NCI-H510A treated with DMSO at 0.1 percent for 48 hours (cell line): Measurements from ENCODE around the gene TMA7B.
A peak's percentile ranks its signal among the peaks of the same experiment; 100 is the strongest.

Experiments used
- DNase-seq: peaks from one replicate; lab custom pipeline; 2025; lab: John Stamatoyannopoulos, UW

Gene TMA7B

GRCh38 chr22:39959640-39960447, at the start of gene TMA7B:
TSS of gene TMA7B (plus strand) at chr22:39960397. CDS start at chr22:39964375, 3,978 bp downstream.
- DNase-seq = peak; percentile 38

- no peak for DNase-seq
Observed at GRCh38 chr22:39910876-39911613, 49.2 kb upstream of the TMA7B start.

- no peak for DNase-seq
Observed at GRCh38 chr22:39913321-39913720, 46.9 kb upstream of the TMA7B start.

DNA sequence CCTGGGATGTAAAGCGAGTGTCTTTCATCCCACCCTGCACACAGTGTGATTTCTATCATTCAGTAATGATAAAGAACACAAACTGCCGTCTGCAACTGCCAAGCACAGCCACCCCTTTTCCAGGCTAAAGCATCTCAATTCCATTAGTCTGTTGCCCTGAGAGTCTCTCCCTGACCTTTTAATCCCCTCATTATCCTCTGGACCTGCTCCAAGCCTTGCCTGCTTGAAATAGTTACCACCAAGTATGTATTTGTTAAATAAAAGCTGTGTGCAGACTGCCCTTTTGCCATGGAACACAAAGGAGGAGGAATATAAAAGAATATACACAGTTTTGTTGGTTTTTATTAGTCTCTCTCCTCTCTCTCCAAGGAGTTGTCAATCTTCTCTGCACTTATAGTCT, 46.3 kb upstream of the TMA7B start:
- DNase-seq = no peak

DNA sequence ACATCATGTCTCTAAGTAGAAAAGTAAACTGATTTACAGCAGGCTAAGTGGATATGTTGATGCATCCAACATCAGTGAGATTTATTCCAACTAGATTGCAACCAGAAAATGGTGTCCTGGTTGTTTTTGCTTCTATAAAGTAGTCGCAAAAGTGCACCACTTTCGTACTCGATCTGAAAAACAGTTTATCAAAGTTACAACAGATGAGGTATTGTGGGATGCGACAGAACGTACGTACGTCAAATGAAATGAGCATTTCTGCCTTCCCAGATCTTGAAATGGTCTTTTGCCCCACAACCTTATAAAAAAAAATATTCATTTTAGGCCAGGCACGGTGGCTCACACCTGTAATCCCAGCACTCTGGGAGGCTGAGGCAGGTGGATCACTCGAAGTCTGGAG, 45.6 kb upstream of the TMA7B start:
- no peak for DNase-seq

- DNase-seq = no peak
Observed at GRCh38 chr22:39915295-39915726, 44.9 kb upstream of the TMA7B start.

DNA sequence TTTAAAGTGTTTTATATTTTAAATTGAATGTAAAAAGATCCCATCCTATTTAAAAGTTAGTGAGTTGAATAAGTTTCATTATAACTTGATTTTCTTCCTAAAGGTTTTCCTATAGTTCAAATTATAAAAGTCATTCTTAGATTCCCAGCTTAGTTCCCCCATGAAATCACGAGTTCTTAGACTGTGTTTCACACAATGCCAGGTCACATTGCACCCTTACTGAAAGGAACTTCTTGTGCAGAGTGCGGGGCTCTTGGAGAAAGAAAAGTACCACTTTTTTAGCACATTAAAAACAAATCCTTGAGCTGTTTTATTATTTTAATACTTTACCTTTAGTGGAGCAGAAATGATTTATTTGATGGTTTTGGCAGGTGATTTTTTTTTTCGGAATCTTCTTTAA, 43.7 kb upstream of the TMA7B start:
- no peak for DNase-seq

DNA sequence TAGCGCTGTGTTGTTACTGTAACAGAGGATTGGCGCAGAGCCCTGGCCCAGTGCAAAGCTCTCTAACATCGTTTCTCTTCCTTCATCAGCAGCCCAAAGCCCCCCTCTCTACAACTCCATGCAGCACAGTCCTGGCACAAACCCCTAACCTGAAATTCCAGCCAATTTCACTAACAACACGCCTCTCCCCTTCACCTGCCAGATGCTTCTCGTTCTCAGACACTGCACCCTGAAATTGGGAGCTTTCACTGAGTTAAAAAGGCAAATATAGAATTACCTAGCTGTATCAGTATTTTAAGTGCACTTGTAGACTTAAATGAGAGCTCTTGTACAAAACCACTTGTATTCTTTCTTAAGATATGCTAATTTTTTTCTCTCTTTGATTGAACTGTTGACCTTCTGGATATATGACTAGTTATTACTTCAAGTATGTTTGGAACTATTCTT, 43.0 kb upstream of the TMA7B start:
- DNase-seq = no peak

- no peak for DNase-seq
Observed at GRCh38 chr22:39917776-39918495, 42.3 kb upstream of the TMA7B start.

DNA sequence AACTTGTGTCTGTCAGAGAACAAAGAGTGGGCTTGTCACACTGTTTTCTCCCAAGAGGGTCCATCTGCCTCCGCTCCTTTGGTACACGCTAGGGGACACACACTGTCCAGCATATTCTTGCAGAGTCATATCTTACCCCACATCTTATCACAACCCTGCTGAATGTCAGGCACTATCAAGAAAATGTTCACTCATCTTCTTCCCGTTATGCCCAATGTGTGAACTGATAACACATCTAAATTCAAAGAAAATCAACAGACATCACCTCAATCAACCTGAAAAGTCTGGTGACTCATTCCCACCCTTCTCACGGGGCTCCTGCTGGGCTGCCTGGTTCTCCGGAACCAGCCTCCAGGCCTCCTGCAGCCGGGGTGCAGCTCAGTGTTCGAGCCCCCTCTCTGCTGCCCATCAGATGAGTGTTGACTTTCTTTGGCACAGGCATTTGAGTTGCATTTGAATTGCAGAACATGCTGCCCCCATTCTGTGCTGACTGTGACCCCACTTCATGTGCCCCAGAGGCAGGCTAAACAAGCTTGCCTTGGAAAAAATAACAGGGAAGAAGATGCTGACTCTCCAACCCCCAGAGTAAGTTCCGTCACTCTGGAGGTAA, 40.0 kb upstream of the TMA7B start:
- no peak for DNase-seq

GRCh38 chr22:39923696-39924095, 36.5 kb upstream of the TMA7B start:
- DNase-seq = no peak

- no peak for DNase-seq
Observed at GRCh38 chr22:39924286-39924685, 35.9 kb upstream of the TMA7B start.

DNA sequence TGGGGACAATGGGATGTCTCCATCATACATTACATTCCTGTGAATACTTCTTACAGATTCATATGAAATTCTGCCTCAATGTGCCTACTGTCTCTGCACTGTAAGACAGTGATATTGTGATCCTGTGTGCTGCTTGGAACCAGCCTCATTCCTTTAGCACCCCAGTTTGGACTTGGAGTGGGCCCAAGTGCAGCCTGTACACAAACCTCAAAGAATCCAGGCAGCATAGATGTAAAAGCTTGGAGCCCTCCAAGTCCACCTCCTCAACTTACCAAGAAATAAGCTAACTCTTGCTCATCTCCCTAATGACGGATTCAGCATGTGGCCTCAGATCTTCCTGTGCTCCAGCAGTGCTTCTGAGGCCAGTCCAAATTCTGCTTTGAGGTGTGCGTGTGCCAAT, 34.9 kb upstream of the TMA7B start:
- no peak for DNase-seq

GRCh38 chr22:39925909-39926679, 34.1 kb upstream of the TMA7B start:
- DNase-seq = no peak

DNA sequence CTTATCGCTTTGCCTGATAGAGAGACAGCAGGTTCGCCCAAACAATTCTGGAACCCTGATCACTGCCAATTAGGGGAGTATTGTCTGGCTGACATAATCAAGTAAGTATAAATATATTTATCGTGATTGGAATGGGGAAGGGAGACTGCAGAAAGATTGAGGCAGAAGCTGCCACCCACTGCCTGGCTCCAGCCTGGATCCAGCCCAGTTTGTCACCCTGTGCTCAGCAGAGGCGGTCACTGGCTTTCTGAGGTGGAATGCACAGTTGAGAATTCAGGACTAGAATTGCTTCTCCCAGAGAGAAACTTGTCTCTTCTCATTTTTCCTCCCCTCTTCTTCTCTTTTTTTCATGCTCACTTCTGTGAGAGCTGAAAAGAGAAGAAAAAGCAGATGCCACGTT, 33.4 kb upstream of the TMA7B start:
- DNase-seq = no peak

- no peak for DNase-seq
Observed at GRCh38 chr22:39927544-39927943, 32.7 kb upstream of the TMA7B start.

DNA sequence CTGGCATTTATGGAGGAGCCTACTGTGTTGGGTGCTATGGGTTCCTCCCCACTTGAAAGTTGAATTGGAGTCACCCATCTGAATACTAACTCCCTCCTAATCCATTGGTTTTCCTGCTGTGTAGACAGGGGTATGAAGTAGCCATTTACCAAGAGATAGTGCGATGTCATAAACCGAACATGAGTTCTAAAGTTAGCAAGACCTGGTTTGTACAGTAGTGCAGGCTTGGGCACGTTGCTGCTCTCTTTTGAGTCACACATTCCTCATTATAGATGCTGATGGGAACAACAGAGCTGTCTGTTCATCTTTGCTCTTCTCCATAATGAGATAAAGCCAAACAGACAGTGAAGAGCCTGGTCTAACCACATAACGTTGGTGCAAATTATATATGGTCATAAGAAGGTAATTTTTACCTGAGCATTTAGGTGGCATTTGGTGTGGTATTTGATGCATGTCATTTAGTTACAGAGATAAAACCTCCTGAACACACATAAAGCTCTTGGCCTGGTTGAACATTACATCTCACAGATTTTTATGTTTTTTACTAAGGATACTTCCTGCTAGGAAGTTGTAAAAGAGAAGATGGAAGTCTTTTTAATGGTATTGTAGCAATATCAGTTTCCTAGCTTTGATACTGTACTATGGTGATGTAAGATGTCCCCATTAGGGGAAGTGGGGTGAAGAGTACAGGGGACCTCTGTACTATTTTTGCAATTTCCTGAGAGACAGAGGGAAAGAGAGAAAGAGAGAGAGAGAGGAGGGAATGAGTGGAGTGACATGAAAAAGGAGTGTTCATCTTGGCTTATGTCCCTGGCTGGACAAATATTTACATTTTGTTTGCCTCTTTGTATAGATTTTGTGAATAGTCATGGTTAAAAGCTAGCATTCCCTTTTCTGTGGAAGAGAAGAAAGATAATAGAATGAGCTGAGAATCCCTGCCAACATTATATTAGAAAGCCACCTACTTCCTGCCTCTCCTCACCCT, 31.4 kb upstream of the TMA7B start:
- no peak for DNase-seq

GRCh38 chr22:39931251-39931650, 28.9 kb upstream of the TMA7B start:
- no peak for DNase-seq

GRCh38 chr22:39932166-39932565, 28.0 kb upstream of the TMA7B start:
- no peak for DNase-seq
